Rectal smooth muscle tissue (tissue), 1 donor: ENCODE results near the gene TMEM9.

Experiments
- H3K27ac ChIP-seq: one replicate; pipeline ENCODE4 v1.7.0; 2013; ENCODE audit warnings: low read depth, low read length, inconsistent platforms
- H3K27me3 ChIP-seq: one replicate; pipeline ENCODE4 v1.7.0; 2013; ENCODE audit warnings: low read length; ENCODE audit not compliant: control insufficient read depth, insufficient read depth
- H3K36me3 ChIP-seq: one replicate; pipeline ENCODE4 v1.7.0; 2013; ENCODE audit warnings: low read length; ENCODE audit not compliant: control insufficient read depth, insufficient read depth
- H3K4me1 ChIP-seq: one replicate; pipeline ENCODE4 v1.7.0; 2013; ENCODE audit warnings: low read length; ENCODE audit not compliant: control insufficient read depth, insufficient read depth
- H3K4me3 ChIP-seq: one replicate; pipeline ENCODE4 v1.7.0; 2013; ENCODE audit warnings: low read length
- H3K9ac ChIP-seq: one replicate; pipeline ENCODE4 v1.7.0; 2013; ENCODE audit warnings: low read length

The TMEM9 gene

GRCh38 chr1:201128476-201128875 is 25.8 kb downstream of the TMEM9 start:
- no peaks in the 10 kb centered on the region for H3K36me3 ChIP-seq
- H3K9ac ChIP-seq: no peak overlapping the region
- no peak overlapping the region for H3K27ac ChIP-seq
- H3K4me3 ChIP-seq: no peak overlapping the region
- no peaks in the 10 kb centered on the region for H3K27me3 ChIP-seq
- H3K4me1 ChIP-seq: no peaks in the 10 kb centered on the region

GRCh38 chr1:201127755-201128455 is 26.4 kb downstream of the TMEM9 start:
- Histone ChIP-seq H3K27ac (no peak overlapping the region), H3K9ac (no peak overlapping the region), H3K4me1 (no peaks in the 10 kb centered on the region), H3K36me3 (no peaks in the 10 kb centered on the region), H3K4me3 (no peak overlapping the region), H3K27me3 (no peaks in the 10 kb centered on the region)

- no peak within 1 kb of the TSS for H3K4me3 ChIP-seq
- H3K27ac ChIP-seq: no peak within 1 kb of the TSS
- no peaks in the 10 kb centered on the region for H3K36me3 ChIP-seq
- H3K9ac ChIP-seq: no peak within 1 kb of the TSS
- no peaks in the 10 kb centered on the region for H3K27me3 ChIP-seq
- H3K4me1 ChIP-seq: no peaks in the 10 kb centered on the region
Observed at GRCh38 chr1:201126832-201127754, 27.2 kb downstream of the TMEM9 start, which contains the start of gene ASCL5. Gene ASCL5, minus strand, starts transcription at chr1:201127184. Its CDS starts 11,812 bp downstream, at chr1:201115372.

GRCh38 chr1:201126463-201126831 is 27.8 kb downstream of the TMEM9 start:
- H3K27me3 ChIP-seq: no peaks in the 10 kb centered on the region
- H3K4me3 ChIP-seq: no peak overlapping the region
- H3K4me1 ChIP-seq: no peaks in the 10 kb centered on the region
- H3K27ac ChIP-seq: no peak overlapping the region
- no peaks in the 10 kb centered on the region for H3K36me3 ChIP-seq
- H3K9ac ChIP-seq: no peak overlapping the region

GRCh38 chr1:201125800-201126199 is 28.5 kb downstream of the TMEM9 start:
- Histone ChIP-seq H3K4me3 (no peak overlapping the region), H3K4me1 (no peaks in the 10 kb centered on the region), H3K27me3 (no peaks in the 10 kb centered on the region), H3K36me3 (no peaks in the 10 kb centered on the region), H3K27ac (no peak overlapping the region), H3K9ac (no peak overlapping the region)

- H3K4me3 ChIP-seq: no peak overlapping the region
- H3K27me3 ChIP-seq: no peaks in the 10 kb centered on the region
- no peak overlapping the region for H3K9ac ChIP-seq
- no peaks in the 10 kb centered on the region for H3K4me1 ChIP-seq
- no peak overlapping the region for H3K27ac ChIP-seq
- no peaks in the 10 kb centered on the region for H3K36me3 ChIP-seq
Observed at GRCh38 chr1:201125019-201125418, 29.3 kb downstream of the TMEM9 start.

GRCh38 chr1:201123866-201124265 is 30.4 kb downstream of the TMEM9 start:
- Histone ChIP-seq H3K4me3 (no peak overlapping the region), H3K9ac (no peak overlapping the region), H3K27ac (no peak overlapping the region), H3K27me3 (no peaks in the 10 kb centered on the region), H3K36me3 (no peaks in the 10 kb centered on the region), H3K4me1 (no peaks in the 10 kb centered on the region)

GRCh38 chr1:201122321-201122957 is 31.8 kb downstream of the TMEM9 start:
- no peak overlapping the region for H3K4me3 ChIP-seq
- no peak overlapping the region for H3K9ac ChIP-seq
- no peaks in the 10 kb centered on the region for H3K36me3 ChIP-seq
- no peak overlapping the region for H3K27ac ChIP-seq
- no peaks in the 10 kb centered on the region for H3K27me3 ChIP-seq
- H3K4me1 ChIP-seq: no peaks in the 10 kb centered on the region

GRCh38 chr1:201119206-201120197 is 34.8 kb downstream of the TMEM9 start:
- Histone ChIP-seq H3K36me3 (no peaks in the 10 kb centered on the region), H3K4me3 (no peak overlapping the region), H3K27me3 (no peaks in the 10 kb centered on the region), H3K9ac (no peak overlapping the region), H3K4me1 (no peaks in the 10 kb centered on the region), H3K27ac (no peak overlapping the region)

GRCh38 chr1:201116091-201116490 is 38.2 kb downstream of the TMEM9 start:
- H3K27me3 ChIP-seq: peaks cover 5% of the 10 kb centered on the region
- H3K4me1 ChIP-seq: no peaks in the 10 kb centered on the region
- no peak overlapping the region for H3K4me3 ChIP-seq
- H3K27ac ChIP-seq: no peak overlapping the region
- H3K9ac ChIP-seq: no peak overlapping the region
- H3K36me3 ChIP-seq: no peaks in the 10 kb centered on the region

- no peak overlapping the region for H3K9ac ChIP-seq
- no peak overlapping the region for H3K27ac ChIP-seq
- peaks cover 5% of the 10 kb centered on the region for H3K27me3 ChIP-seq
- H3K4me3 ChIP-seq: no peak overlapping the region
- no peaks in the 10 kb centered on the region for H3K36me3 ChIP-seq
- no peaks in the 10 kb centered on the region for H3K4me1 ChIP-seq
Observed at GRCh38 chr1:201115390-201115937, 38.8 kb downstream of the TMEM9 start.
